Measurements from ENCODE around the gene ANP32A. TPM values are rescaled to one million over a fixed set of nuclear protein-coding genes. Genes with fewer than 3 reads are reported as not detected.

Gene ANP32A
- polyA plus RNA-seq, 3 donors = 272 to 311 (median 286) TPM

Other genes with a start within 250 kb of the ANP32A start
- 10 to 100 TPM; 24.9 to 26.8 (median 26.6) TPM for gene CORO2B, start 241.9 kb downstream of the ANP32A start, polyA plus RNA-seq (ENCODE audit: insufficient read length in 3 of 3)
- gene SPESP1, start 109.6 kb upstream of the ANP32A start, polyA plus RNA-seq (ENCODE audit: insufficient read length in 3 of 3) = 1 to 10 TPM; 2.5 to 6.0 (median 2.9) TPM
- gene NOX5, start 193.8 kb upstream of the ANP32A start, polyA plus RNA-seq (ENCODE audit: insufficient read length in 3 of 3) = under 1 TPM; 0.61 to 0.78 (median 0.73) TPM

Measured in renal pelvis (tissue), 3 donors.